ENCODE results near the gene TIMM9.
"Not testable (repeated sequence)": the region's sequence is repeated elsewhere in the genome, so short reads cannot be mapped to it uniquely, and the experiment has no call there.

TIMM9 gene, protein sequence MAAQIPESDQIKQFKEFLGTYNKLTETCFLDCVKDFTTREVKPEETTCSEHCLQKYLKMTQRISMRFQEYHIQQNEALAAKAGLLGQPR

GRCh38 chr14:58427281-58428117 is at the start of gene TIMM9, which contains the start of gene KIAA0586:
TSS of gene TIMM9 (minus strand) at chr14:58427531. CDS start at chr14:58411945, 15,586 bp downstream.
TSS of gene KIAA0586 (plus strand) at chr14:58427719. CDS start at chr14:58428265, 546 bp downstream.
- peak; percentile 100 for DNase-seq

- DNase-seq: no peak
Measured at GRCh38 chr14:58476320-58476719, 49.0 kb upstream of the TIMM9 start.

DNA sequence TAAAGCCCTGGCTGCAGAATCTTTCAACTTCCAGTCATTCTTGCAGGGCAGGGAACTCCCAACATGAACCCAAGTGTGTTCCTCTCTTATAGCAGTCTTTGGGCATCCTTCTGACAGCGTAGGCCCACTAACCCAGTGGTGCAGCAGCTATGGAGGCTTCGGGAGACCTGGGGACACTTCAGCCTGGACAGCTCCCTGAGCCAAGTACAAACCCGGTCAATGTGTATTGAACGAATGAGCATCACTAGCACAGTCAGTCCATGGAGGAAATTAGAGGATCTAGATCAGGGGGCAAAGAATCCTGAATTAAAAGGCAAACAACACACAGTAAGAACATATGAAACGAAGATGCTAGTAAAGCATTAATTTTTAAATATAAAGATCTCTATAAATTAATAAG is 42.0 kb upstream of the TIMM9 start:
- no peak for DNase-seq

GRCh38 chr14:58467575-58467974 is 40.2 kb upstream of the TIMM9 start:
- no peak for DNase-seq

GRCh38 chr14:58466459-58466858 is 39.1 kb upstream of the TIMM9 start:
- DNase-seq: no peak

GRCh38 chr14:58465421-58465820 is 38.1 kb upstream of the TIMM9 start:
- DNase-seq: no peak

DNA sequence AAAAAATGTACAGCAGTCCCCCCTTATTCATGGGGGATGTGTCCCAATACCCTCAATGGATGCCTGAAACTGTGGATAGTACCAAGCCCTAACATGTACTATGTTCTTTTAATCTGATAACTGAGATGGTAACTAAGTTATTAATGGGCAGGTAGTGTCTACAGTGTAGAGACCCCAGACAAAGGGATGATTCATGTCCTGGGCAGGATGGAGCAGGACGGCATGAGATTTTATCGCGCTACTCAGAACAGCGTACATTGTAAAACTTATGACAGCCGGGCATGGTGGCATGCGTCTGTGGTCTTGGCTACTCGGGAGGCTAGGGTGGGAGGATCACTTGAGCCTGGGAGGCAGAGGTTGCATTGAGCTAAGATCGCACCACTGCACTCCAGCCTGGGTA is 37.3 kb upstream of the TIMM9 start:
- no peak for DNase-seq

GRCh38 chr14:58463147-58463546 is 35.8 kb upstream of the TIMM9 start:
- no peak for DNase-seq

- no peak for DNase-seq
Measured at GRCh38 chr14:58460772-58461171, 33.4 kb upstream of the TIMM9 start.

- DNase-seq: no peak
Measured at GRCh38 chr14:58455593-58456265, 28.4 kb upstream of the TIMM9 start.

- DNase-seq: no peak
Measured at GRCh38 chr14:58444627-58445026, 17.3 kb upstream of the TIMM9 start.

DNA sequence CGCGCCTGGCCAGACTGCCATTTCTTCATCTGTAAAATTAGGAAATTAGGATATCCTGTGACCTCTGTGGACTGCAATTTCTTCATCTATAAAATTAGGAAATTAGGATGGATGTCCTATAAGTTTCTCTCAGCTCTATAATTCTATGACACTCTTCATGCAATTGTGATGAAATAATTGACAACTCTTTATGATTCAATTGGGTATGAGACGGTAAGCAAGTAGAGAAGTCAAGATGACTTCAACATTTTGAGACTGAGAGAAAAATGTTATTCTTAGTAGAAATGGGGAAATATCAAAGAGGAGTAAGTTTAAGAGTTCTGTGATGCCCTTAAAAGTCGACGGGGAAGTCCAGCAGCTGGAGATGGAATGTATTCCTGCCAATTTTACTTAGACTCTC is 12.1 kb upstream of the TIMM9 start:
- no peak for DNase-seq

DNA sequence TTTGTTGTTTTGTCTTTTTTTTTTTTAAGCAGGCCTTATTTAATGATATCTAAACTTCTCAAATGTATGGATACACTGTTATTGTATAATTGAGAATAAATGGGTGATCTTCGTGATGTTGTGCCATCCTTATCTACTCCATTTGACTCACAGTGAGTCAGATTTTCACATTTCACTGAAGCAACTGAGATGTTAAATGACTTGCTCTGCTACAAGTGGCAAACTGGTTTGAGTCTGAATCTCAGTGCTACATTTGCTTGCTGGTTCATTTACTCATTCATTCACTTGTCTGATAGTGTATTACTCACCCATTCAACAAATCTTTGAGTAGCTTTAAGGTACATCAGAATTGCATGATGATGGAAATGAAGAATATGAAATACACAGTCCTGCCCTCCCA is 2.8 kb upstream of the TIMM9 start:
- no peak for DNase-seq

GRCh38 chr14:58428118-58428683 is 870 bp upstream of the TIMM9 start:
- DNase-seq: no peak

- no peak for DNase-seq
Measured at GRCh38 chr14:58426670-58427280, 556 bp downstream of the TIMM9 start.

GRCh38 chr14:58416934-58417333 is 10.4 kb downstream of the TIMM9 start:
- DNase-seq: not testable (repeated sequence)

- no peak for DNase-seq
Measured at GRCh38 chr14:58415636-58416547, 11.4 kb downstream of the TIMM9 start.

GRCh38 chr14:58414845-58415244 is 12.5 kb downstream of the TIMM9 start:
- DNase-seq: no peak

DNA sequence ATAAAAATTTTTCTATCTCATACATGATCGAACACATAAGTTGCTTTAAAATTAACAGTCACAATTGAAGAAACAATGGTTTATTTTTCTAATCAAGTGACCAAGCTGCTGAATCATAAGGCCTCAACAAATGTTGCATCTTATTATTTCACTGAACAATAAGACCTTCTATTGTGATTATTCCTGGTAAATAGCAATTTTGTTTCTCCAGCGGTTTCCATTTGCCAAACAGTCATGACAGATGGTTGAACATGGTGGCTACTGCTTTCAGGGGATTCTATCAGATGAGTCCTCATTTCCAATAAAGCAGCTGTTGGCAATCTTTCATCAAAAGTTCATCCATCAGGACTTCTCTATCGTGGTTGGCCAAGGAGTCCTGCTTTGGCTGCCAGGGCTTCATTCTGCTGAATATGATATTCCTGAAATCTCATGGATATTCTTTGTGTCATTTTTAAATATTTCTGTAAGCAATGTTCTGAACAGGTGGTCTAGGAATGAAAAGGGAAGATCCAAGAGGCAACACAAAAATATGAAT is 18.6 kb downstream of the TIMM9 start:
- no peak for DNase-seq

DNA sequence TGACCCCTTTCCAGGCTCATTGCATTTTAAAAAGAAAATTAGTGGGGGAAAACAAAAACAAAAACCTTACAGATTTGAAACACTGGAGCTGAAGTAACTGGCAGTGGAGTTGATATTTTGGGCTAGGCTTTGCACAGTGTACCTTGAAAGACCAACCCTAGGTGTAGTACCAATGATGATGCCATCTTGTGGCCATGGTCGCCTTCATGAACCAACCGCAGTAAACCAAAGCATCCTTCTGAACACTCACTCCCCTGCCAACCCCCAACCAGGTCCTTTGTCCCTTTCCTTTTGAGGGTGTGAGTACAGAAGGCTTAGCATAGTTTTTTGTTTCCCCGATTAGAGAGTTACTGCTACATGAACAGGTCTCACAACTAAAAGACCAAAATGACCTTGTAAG is 25.7 kb downstream of the TIMM9 start:
- no peak for DNase-seq

DNA sequence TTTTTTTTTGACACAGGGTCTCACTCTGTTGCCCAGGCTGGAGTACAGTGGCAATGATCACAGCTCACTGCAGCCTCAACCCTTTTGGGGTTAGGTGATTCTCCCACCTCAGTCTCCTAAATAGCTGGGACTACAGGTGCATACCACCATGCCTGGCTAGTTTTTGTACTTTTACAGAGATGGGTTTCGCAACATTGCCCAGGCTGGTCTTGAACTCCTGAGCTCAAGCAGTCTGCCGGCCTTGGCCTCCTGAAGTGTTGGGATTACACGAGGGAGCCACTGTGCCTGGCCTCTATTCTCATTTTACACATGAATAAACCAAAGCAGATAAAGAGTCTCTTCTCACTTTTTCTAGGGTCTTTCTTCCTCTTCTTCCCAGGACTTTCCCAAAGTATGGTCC is 28.4 kb downstream of the TIMM9 start:
- DNase-seq: no peak

DNA sequence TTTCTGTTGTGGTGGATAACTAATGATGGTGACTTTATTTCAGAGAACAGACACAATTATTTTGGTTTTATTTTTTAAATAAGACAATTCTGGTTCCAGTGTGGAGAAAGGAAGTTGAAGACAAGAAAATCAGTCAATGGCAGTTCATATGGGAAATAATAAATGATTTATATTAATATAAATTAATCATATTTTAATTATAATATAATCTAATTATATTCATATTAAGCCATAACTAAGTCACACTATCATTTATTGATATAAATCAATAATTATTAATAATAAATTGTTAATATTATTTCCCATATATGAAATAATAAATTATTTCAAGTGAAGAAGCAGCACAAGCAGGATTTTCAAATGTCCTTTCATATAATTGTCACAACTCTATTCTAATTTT is 28.8 kb downstream of the TIMM9 start:
- no peak for DNase-seq

Measured in eye (tissue), 1 donor.